NCI-H1417 (cell line): ENCODE results near the gene PHACTR1.
A peak's percentile ranks its signal among the peaks of the same experiment; 100 is the strongest.
"Not testable (repeated sequence)": the region's sequence is repeated elsewhere in the genome, so short reads cannot be mapped to it uniquely, and the experiment has no call there.

Experiments used
- DNase-seq, 3 experiments: peaks; one replicate each; lab custom pipeline; 2025; lab: John Stamatoyannopoulos, UW

Gene PHACTR1

GRCh38 chr6:13238017-13238416 is 521.5 kb downstream of the PHACTR1 start:
- DNase-seq = no peak

GRCh38 chr6:13238640-13239216 is 522.2 kb downstream of the PHACTR1 start:
- no peak for DNase-seq

- DNase-seq = no peak
Measured at GRCh38 chr6:13239530-13240455, 523.2 kb downstream of the PHACTR1 start.

GRCh38 chr6:13241364-13241763 is 524.8 kb downstream of the PHACTR1 start:
- DNase-seq = no peak

- DNase-seq = no peak
Measured at GRCh38 chr6:13242178-13242577, 525.6 kb downstream of the PHACTR1 start.

GRCh38 chr6:13242590-13242989 is 526.0 kb downstream of the PHACTR1 start:
- DNase-seq = no peak

GRCh38 chr6:13243033-13243432 is 526.5 kb downstream of the PHACTR1 start:
- DNase-seq = no peak

GRCh38 chr6:13243745-13244144 is 527.2 kb downstream of the PHACTR1 start:
- DNase-seq = not testable (repeated sequence)

- no peak for DNase-seq
Measured at GRCh38 chr6:13247627-13248026, 531.1 kb downstream of the PHACTR1 start.

- peak in 2 of 3 experiments; percentile 61 to 91 for DNase-seq
Measured at GRCh38 chr6:13248053-13248452, 531.5 kb downstream of the PHACTR1 start.

- peak in 2 of 3 experiments; percentile 21 to 26 for DNase-seq
Measured at GRCh38 chr6:13248584-13248985, 532.0 kb downstream of the PHACTR1 start.

GRCh38 chr6:13248994-13249393 is 532.4 kb downstream of the PHACTR1 start:
- no peak for DNase-seq

- DNase-seq = no peak
Measured at GRCh38 chr6:13249817-13250216, 533.2 kb downstream of the PHACTR1 start.

- DNase-seq = no peak
Measured at GRCh38 chr6:13250703-13251102, 534.1 kb downstream of the PHACTR1 start.

GRCh38 chr6:13251242-13251641 is 534.7 kb downstream of the PHACTR1 start:
- DNase-seq = peak in 2 of 3 experiments; percentile 31 to 37

GRCh38 chr6:13252790-13253189 is 536.2 kb downstream of the PHACTR1 start:
- DNase-seq = no peak

- DNase-seq = no peak
Measured at GRCh38 chr6:13253272-13253671, 536.7 kb downstream of the PHACTR1 start.

- no peak for DNase-seq
Measured at GRCh38 chr6:13256266-13257001, 539.9 kb downstream of the PHACTR1 start.

GRCh38 chr6:13259393-13259792 is 542.8 kb downstream of the PHACTR1 start:
- no peak for DNase-seq

- no peak for DNase-seq
Measured at GRCh38 chr6:13260101-13260598, 543.6 kb downstream of the PHACTR1 start.

- no peak for DNase-seq
Measured at GRCh38 chr6:13260831-13261230, 544.3 kb downstream of the PHACTR1 start.

- DNase-seq = no peak
Measured at GRCh38 chr6:13261464-13261994, 545.0 kb downstream of the PHACTR1 start.
